DMS53 treated with DMSO at 0.1 percent for 48 hours (cell line): ENCODE results near the gene IRF6.
"Not testable (repeated sequence)": the region's sequence is repeated elsewhere in the genome, so short reads cannot be mapped to it uniquely, and the experiment has no call there.

Experiments
- DNase-seq: peaks from one replicate; lab custom pipeline; 2025; ENCODE audit not compliant: unreplicated experiment; lab: John Stamatoyannopoulos, UW

The IRF6 gene

GRCh38 chr1:209823143-209824041 is 17.4 kb upstream of the IRF6 start:
- peak; percentile 79 for DNase-seq

GRCh38 chr1:209822706-209823105 is 16.8 kb upstream of the IRF6 start:
- no peak for DNase-seq

- DNase-seq: no peak
These were observed 15.0 kb upstream of the IRF6 start for GRCh38 chr1:209820986-209821385.

GRCh38 chr1:209819058-209819457 is 13.1 kb upstream of the IRF6 start:
- DNase-seq: no peak

- DNase-seq: no peak
These were observed 11.7 kb upstream of the IRF6 start for GRCh38 chr1:209817691-209818090.

- no peak for DNase-seq
These were observed 11.0 kb upstream of the IRF6 start for GRCh38 chr1:209816923-209817322.

GRCh38 chr1:209815931-209816341 is 10.0 kb upstream of the IRF6 start:
- DNase-seq: no peak

- no peak for DNase-seq
These were observed 9.5 kb upstream of the IRF6 start for GRCh38 chr1:209815490-209815889.

- DNase-seq: no peak
These were observed 8.0 kb upstream of the IRF6 start for GRCh38 chr1:209813902-209814301.

GRCh38 chr1:209810783-209811182 is 4.8 kb upstream of the IRF6 start:
- no peak for DNase-seq

- DNase-seq: no peak
These were observed 3.7 kb upstream of the IRF6 start for GRCh38 chr1:209809611-209810010.

- DNase-seq: peak; percentile 94
These were observed 2.2 kb upstream of the IRF6 start for GRCh38 chr1:209808059-209808581.

- DNase-seq: no peak
These were observed 1.6 kb upstream of the IRF6 start for GRCh38 chr1:209807509-209807908.

GRCh38 chr1:209805341-209805781 is 581 bp downstream of the IRF6 start:
- DNase-seq: no peak

- no peak for DNase-seq
These were observed 2.4 kb downstream of the IRF6 start for GRCh38 chr1:209803568-209803967.

GRCh38 chr1:209802780-209803152 is 3.2 kb downstream of the IRF6 start:
- DNase-seq: no peak

- no peak for DNase-seq
These were observed 3.7 kb downstream of the IRF6 start for GRCh38 chr1:209802117-209802779.

GRCh38 chr1:209800984-209801834 is 4.7 kb downstream of the IRF6 start:
- no peak for DNase-seq

- no peak for DNase-seq
These were observed 7.8 kb downstream of the IRF6 start for GRCh38 chr1:209797978-209798639.

GRCh38 chr1:209793711-209794110 is 12.2 kb downstream of the IRF6 start:
- not testable (repeated sequence) for DNase-seq

- no peak for DNase-seq
These were observed 14.0 kb downstream of the IRF6 start for GRCh38 chr1:209791920-209792319.
